HepG2 (cell line): ENCODE results near the gene ZNF563. TPM values are rescaled to one million over a fixed set of nuclear protein-coding genes. Genes with fewer than 3 reads are reported as not detected.
A peak's percentile ranks its signal among the peaks of the same experiment; 100 is the strongest.

Experiments
- CBX5 ChIP-seq: sonication (generic); formaldehyde crosslinking; IDR thresholded peaks from 2 replicates; pipeline ENCODE4 v1.4.0; 2020; ENCODE audit warnings: missing genetic modification reagents, borderline replicate concordance
- DMAP1 ChIP-seq: IDR thresholded peaks from 2 replicates; pipeline ENCODE4 v1.6.1; 2016
- KLF11 ChIP-seq: IDR thresholded peaks from 2 replicates; pipeline ENCODE4 v1.6.1; 2016; ENCODE audit warnings: missing compliant biosample characterization
- NCOA1 ChIP-seq: sonication (generic); formaldehyde crosslinking; IDR thresholded peaks from 2 replicates; pipeline ENCODE4 v1.9.0; 2021; ENCODE audit warnings: missing genetic modification reagents
- NR2C2 ChIP-seq: sonication (generic); formaldehyde crosslinking; IDR thresholded peaks from 2 replicates; pipeline ENCODE4 v1.4.0; 2020; ENCODE audit warnings: missing genetic modification reagents, mild to moderate bottlenecking, moderate library complexity, borderline replicate concordance
- RELA ChIP-seq: sonication (generic); formaldehyde crosslinking; IDR thresholded peaks from 2 replicates; pipeline ENCODE4 v1.4.0; 2020; ENCODE audit warnings: missing genetic modification reagents
- RXRB ChIP-seq: IDR thresholded peaks from 2 replicates; pipeline ENCODE4 v1.6.1; 2016; ENCODE audit warnings: borderline replicate concordance, missing genetic modification reagents, missing compliant biosample characterization
- SNAI1 ChIP-seq: sonication (generic); formaldehyde crosslinking; IDR thresholded peaks from 2 replicates; pipeline ENCODE4 v1.5.0; 2020; ENCODE audit warnings: mild to moderate bottlenecking, missing genetic modification reagents, borderline replicate concordance
- TAF1 ChIP-seq: sonication (generic); formaldehyde crosslinking; IDR thresholded peaks from 2 replicates; pipeline ENCODE4 v1.4.0; 2020; ENCODE audit warnings: missing genetic modification reagents
- TSC22D2 ChIP-seq: sonication (generic); formaldehyde crosslinking; IDR thresholded peaks from 2 replicates; pipeline ENCODE4 v1.5.1; 2020; ENCODE audit warnings: missing genetic modification reagents, mild to moderate bottlenecking, borderline replicate concordance
- ZBTB42 ChIP-seq: sonication (generic); formaldehyde crosslinking; IDR thresholded peaks from 2 replicates; pipeline ENCODE4 v1.5.0; 2020; ENCODE audit warnings: mild to moderate bottlenecking, missing genetic modification reagents
- ZNF501 ChIP-seq: sonication (generic); formaldehyde crosslinking; IDR thresholded peaks from 2 replicates; pipeline ENCODE4 v1.5.1; 2020; ENCODE audit warnings: mild to moderate bottlenecking, moderate library complexity, missing genetic modification reagents
- ZNF660 ChIP-seq: sonication (generic); formaldehyde crosslinking; IDR thresholded peaks from 2 replicates; pipeline ENCODE4 v1.5.1; 2020; ENCODE audit warnings: mild to moderate bottlenecking, low read depth, missing genetic modification reagents, borderline replicate concordance
- ZNF766 ChIP-seq: sonication (generic); formaldehyde crosslinking; IDR thresholded peaks from 2 replicates; pipeline ENCODE4 v1.5.0; 2020; ENCODE audit warnings: missing genetic modification reagents, borderline replicate concordance
- polyA plus RNA-seq, 8 experiments: library from polyadenylated mRNA; depleted of rRNA in 3 of 8; stranded (reverse) in 7 of 8; unstranded in 1 of 8; fragments of >200 nt; fragmentation: Illumina TruSeq in 4 of 8; extraction: Trizol in 4 of 8; gene quantifications; 2 replicates each; pipeline versions ENCODE4 v1.2.1 to v1.2.3, GENCODE V29; 2011 to 2016; ENCODE audit warnings: low read depth in 4 of 8, missing spikeins in 1 of 8, mixed read lengths in 1 of 8; ENCODE audit not compliant: insufficient read depth in 1 of 8
- total RNA-seq, 5 experiments: library from RNA; depleted of rRNA; stranded (reverse); fragments of >200 nt; fragmentation: Illumina TruSeq; extraction: Trizol; gene quantifications; 2 replicates each; pipeline ENCODE4 v1.2.3, GENCODE V29; 2016; ENCODE audit warnings: low read depth in 1 of 5
- TF ChIP-seq, protein P1 (sequence below): sonication (generic); formaldehyde crosslinking; conservative IDR thresholded peaks from 2 replicates; pipeline ENCODE4 v1.4.0; 2020; ENCODE audit warnings: missing genetic modification reagents
- TF ChIP-seq, protein P2 (sequence below), 2 experiments: sonication (generic) in 1 of 2; formaldehyde crosslinking in 1 of 2; IDR thresholded peaks; 2 replicates each; pipeline versions ENCODE4 v1.6.1 to v1.9.0; 2014 to 2022; ENCODE audit warnings: antibody characterized with exemption in 1 of 2, borderline replicate concordance in 1 of 2, inconsistent platforms in 1 of 2, low read depth in 1 of 2, missing genetic modification reagents in 1 of 2
- TF ChIP-seq, protein P3 (sequence below): sonication (generic); formaldehyde crosslinking; IDR thresholded peaks from 2 replicates; pipeline ENCODE4 v1.5.0; 2020; ENCODE audit warnings: mild to moderate bottlenecking, missing genetic modification reagents, moderate library complexity
- TF ChIP-seq, protein P4 (sequence below): IDR thresholded peaks from 2 replicates; pipeline ENCODE4 v1.6.1; 2016; ENCODE audit warnings: missing compliant biosample characterization, missing genetic modification reagents, borderline replicate concordance

Gene ZNF563
- total and polyA plus RNA-seq, 2 of the 13 experiments (the other 11 are each of a cell fraction or from before 2014, with no cell fraction given): 7.5 to 19.5 TPM

DNA sequence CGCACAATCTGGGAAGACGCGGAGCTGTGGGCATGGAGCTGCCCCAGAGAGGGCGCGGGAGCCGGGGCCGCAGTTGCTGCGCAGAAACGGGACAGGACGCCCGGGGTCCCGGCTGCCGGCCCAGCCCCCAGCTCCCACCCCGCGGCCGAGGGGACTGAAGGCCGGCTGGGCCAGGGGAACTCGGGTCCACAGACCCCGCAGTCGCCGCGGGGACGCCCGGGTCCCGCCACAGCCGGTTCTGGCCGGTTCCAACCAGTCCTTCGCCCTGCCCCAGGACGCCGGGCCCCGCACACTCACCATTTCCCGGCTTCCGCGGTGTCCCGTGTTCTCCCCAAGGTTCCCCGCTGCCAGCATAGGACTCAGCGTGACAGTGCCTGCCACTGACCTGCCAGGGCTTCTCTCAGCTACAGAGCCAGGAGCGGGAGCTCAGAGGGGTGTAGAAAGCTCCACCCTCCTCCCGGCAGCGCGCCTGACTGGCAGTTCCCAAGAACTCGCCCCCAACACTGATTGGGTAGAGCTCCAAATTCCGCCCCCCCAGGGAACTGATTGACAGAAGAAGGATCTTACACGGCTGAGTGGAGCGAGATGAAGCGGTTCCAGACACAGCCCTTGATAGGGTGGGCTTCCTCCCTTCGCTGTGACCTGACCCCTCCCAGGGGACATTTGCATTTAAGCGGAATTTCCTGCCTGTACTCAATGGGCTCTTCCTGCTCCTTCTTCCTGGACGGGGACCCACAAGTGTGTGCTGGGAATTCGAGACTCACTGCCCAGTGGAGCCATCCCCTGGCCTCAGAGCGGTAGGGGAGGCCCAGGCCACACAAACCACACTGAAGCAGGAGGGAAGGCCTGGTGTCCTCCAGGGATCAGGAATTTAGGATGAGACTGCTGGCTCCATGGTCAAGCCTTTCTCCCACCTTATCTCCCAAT is 32.1 kb upstream of the ZNF563 start, which contains the start of gene ZNF442 (continued):
- TF ChIP-seq, protein P1, sequence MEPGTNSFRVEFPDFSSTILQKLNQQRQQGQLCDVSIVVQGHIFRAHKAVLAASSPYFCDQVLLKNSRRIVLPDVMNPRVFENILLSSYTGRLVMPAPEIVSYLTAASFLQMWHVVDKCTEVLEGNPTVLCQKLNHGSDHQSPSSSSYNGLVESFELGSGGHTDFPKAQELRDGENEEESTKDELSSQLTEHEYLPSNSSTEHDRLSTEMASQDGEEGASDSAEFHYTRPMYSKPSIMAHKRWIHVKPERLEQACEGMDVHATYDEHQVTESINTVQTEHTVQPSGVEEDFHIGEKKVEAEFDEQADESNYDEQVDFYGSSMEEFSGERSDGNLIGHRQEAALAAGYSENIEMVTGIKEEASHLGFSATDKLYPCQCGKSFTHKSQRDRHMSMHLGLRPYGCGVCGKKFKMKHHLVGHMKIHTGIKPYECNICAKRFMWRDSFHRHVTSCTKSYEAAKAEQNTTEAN (CRISPR knock-in tag): 0 out of 2 replicates have a peak, but pooled peaks have one; percentile 59
- TF ChIP-seq TAF1 (CRISPR knock-in tag): peak; percentile 93
- no peak for TF ChIP-seq SNAI1
- TF ChIP-seq ZBTB42 (CRISPR knock-in tag): no peak; the same call in 1 of the 2 replicates
- TF ChIP-seq DMAP1 (CRISPR knock-in tag): peak; percentile 47; the same call in 1 of the 2 replicates
- TF ChIP-seq, protein P2, sequence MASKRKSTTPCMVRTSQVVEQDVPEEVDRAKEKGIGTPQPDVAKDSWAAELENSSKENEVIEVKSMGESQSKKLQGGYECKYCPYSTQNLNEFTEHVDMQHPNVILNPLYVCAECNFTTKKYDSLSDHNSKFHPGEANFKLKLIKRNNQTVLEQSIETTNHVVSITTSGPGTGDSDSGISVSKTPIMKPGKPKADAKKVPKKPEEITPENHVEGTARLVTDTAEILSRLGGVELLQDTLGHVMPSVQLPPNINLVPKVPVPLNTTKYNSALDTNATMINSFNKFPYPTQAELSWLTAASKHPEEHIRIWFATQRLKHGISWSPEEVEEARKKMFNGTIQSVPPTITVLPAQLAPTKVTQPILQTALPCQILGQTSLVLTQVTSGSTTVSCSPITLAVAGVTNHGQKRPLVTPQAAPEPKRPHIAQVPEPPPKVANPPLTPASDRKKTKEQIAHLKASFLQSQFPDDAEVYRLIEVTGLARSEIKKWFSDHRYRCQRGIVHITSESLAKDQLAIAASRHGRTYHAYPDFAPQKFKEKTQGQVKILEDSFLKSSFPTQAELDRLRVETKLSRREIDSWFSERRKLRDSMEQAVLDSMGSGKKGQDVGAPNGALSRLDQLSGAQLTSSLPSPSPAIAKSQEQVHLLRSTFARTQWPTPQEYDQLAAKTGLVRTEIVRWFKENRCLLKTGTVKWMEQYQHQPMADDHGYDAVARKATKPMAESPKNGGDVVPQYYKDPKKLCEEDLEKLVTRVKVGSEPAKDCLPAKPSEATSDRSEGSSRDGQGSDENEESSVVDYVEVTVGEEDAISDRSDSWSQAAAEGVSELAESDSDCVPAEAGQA (IDR thresholded peaks at IDR 0.05; ENCODE audit: low read depth): no peak
- TF ChIP-seq, protein P2 (CRISPR knock-in tag; IDR thresholded peaks at IDR 0.05; ENCODE audit: borderline replicate concordance): no peak
- no peak for TF ChIP-seq TSC22D2
- TF ChIP-seq NCOA1 (CRISPR knock-in tag): no peak
- peak; percentile 83 for TF ChIP-seq ZNF501 (CRISPR knock-in tag)
- TF ChIP-seq CBX5: 0 out of 2 replicates have a peak, but pooled peaks have one; percentile 71
- peak; percentile 78 for TF ChIP-seq NR2C2
- TF ChIP-seq, protein P3, sequence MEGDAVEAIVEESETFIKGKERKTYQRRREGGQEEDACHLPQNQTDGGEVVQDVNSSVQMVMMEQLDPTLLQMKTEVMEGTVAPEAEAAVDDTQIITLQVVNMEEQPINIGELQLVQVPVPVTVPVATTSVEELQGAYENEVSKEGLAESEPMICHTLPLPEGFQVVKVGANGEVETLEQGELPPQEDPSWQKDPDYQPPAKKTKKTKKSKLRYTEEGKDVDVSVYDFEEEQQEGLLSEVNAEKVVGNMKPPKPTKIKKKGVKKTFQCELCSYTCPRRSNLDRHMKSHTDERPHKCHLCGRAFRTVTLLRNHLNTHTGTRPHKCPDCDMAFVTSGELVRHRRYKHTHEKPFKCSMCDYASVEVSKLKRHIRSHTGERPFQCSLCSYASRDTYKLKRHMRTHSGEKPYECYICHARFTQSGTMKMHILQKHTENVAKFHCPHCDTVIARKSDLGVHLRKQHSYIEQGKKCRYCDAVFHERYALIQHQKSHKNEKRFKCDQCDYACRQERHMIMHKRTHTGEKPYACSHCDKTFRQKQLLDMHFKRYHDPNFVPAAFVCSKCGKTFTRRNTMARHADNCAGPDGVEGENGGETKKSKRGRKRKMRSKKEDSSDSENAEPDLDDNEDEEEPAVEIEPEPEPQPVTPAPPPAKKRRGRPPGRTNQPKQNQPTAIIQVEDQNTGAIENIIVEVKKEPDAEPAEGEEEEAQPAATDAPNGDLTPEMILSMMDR (CRISPR knock-in tag): peak; percentile 86
- TF ChIP-seq RXRB: peak; percentile 23; the same call in 1 of the 2 replicates
- no peak for TF ChIP-seq RELA
- no peak for TF ChIP-seq ZNF660 (CRISPR knock-in tag)
- TF ChIP-seq, protein P4, sequence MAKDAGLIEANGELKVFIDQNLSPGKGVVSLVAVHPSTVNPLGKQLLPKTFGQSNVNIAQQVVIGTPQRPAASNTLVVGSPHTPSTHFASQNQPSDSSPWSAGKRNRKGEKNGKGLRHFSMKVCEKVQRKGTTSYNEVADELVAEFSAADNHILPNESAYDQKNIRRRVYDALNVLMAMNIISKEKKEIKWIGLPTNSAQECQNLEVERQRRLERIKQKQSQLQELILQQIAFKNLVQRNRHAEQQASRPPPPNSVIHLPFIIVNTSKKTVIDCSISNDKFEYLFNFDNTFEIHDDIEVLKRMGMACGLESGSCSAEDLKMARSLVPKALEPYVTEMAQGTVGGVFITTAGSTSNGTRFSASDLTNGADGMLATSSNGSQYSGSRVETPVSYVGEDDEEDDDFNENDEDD (CRISPR knock-in tag): peak; percentile 28; the same call in 1 of the 2 replicates
- no peak for TF ChIP-seq ZNF766 (CRISPR knock-in tag)
- TF ChIP-seq KLF11 (CRISPR knock-in tag): peak; percentile 80; the same call in 1 of the 2 replicates
